Colonic mucosa (tissue), 4 donors: ENCODE results near the gene ARHGAP26. TPM values are rescaled to one million over a fixed set of nuclear protein-coding genes. Genes with fewer than 3 reads are reported as not detected.

Source experiments
- DNase-seq: peaks from one replicate; pipeline ENCODE4 v3.0.0-alpha.2; 2020
- H3K27ac ChIP-seq: fragments of 200-600 bp; one replicate; pipeline ENCODE4 v1.8.0; 2021
- H3K27me3 ChIP-seq: fragments of 200-600 bp; one replicate; pipeline ENCODE4 v1.8.0; 2021
- H3K36me3 ChIP-seq: fragments of 200-600 bp; one replicate; pipeline ENCODE4 v1.8.0; 2021
- H3K4me1 ChIP-seq: fragments of 200-600 bp; one replicate; pipeline ENCODE4 v1.8.0; 2021; ENCODE audit warnings: mild to moderate bottlenecking
- H3K4me3 ChIP-seq: fragments of 200-600 bp; one replicate; pipeline ENCODE4 v1.8.0; 2021
- H3K9ac ChIP-seq, 2 donors: one replicate each; pipeline ENCODE4 v1.7.0; 2013; ENCODE audit warnings: control low read depth in 2 of 2, low read depth in 2 of 2, low read length in 2 of 2
- H3K9me3 ChIP-seq: fragments of 200-600 bp; one replicate; pipeline ENCODE4 v1.8.0; 2021
- intact Hi-C: fragments of 100-400 bp; cut with DNase I; formaldehyde crosslinking; loops from one replicate; pipeline ENCODE4 v1.14.1; 2022
- total RNA-seq, 2 donors: library from RNA; stranded (reverse); fragmentation: NEBNext Ultra II Directional in 1 of 2; extraction: Animal tissue kit (Norgen Biotek cat#: 25700) in 1 of 2; gene quantifications; one replicate each; pipeline ENCODE4 v1.2.1, GENCODE V29; 2021
- TF ChIP-seq, protein P1 (sequence below): fragments of 200-600 bp; IDR thresholded peaks from one replicate; pipeline ENCODE4 v1.8.0; 2022; ENCODE audit warnings: antibody characterized with exemption, mild to moderate bottlenecking
- donor health status: healthy.
- donor health status: DM: no; HTN: no; CAD: no.
- donor health status: DM: no; HTN: no; CAD: no.

ARHGAP26 gene
- total RNA-seq, 2 donors from 2014 or later = 59.1 to 74.0 TPM

DNA sequence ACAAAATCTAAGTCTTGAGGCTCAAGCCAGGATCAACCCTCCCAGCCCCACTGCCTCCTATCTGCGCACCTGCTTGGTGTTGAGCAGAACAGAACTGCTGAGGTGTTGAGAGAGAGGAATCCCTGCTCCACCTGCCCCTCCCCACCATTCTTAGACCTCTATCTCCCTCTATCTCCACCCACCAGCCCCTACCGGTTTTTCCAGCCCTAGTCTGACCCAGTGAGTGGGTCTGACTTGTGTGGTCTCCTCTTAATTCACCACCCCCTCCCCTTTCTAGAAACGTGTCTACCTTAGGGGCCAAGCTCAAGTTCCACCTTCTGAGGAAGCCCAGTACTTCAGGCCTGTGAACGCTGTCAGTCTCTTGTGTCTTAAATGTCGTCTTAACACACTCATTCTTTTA, 93.7 kb downstream of the ARHGAP26 start:
- Histone ChIP-seq H3K9me3 (no peaks in the 10 kb centered on the region), H3K4me1 (peaks cover 21% of the 10 kb centered on the region), H3K27me3 (no peaks in the 10 kb centered on the region), H3K36me3 (no peaks in the 10 kb centered on the region), H3K27ac (no peak overlapping the region), H3K4me3 (no peak overlapping the region), H3K9ac (no peak overlapping the region)
- intact Hi-C loops = no loop called here
- TF ChIP-seq, protein P1, sequence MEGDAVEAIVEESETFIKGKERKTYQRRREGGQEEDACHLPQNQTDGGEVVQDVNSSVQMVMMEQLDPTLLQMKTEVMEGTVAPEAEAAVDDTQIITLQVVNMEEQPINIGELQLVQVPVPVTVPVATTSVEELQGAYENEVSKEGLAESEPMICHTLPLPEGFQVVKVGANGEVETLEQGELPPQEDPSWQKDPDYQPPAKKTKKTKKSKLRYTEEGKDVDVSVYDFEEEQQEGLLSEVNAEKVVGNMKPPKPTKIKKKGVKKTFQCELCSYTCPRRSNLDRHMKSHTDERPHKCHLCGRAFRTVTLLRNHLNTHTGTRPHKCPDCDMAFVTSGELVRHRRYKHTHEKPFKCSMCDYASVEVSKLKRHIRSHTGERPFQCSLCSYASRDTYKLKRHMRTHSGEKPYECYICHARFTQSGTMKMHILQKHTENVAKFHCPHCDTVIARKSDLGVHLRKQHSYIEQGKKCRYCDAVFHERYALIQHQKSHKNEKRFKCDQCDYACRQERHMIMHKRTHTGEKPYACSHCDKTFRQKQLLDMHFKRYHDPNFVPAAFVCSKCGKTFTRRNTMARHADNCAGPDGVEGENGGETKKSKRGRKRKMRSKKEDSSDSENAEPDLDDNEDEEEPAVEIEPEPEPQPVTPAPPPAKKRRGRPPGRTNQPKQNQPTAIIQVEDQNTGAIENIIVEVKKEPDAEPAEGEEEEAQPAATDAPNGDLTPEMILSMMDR = no peak
- DNase-seq = no peak

DNA sequence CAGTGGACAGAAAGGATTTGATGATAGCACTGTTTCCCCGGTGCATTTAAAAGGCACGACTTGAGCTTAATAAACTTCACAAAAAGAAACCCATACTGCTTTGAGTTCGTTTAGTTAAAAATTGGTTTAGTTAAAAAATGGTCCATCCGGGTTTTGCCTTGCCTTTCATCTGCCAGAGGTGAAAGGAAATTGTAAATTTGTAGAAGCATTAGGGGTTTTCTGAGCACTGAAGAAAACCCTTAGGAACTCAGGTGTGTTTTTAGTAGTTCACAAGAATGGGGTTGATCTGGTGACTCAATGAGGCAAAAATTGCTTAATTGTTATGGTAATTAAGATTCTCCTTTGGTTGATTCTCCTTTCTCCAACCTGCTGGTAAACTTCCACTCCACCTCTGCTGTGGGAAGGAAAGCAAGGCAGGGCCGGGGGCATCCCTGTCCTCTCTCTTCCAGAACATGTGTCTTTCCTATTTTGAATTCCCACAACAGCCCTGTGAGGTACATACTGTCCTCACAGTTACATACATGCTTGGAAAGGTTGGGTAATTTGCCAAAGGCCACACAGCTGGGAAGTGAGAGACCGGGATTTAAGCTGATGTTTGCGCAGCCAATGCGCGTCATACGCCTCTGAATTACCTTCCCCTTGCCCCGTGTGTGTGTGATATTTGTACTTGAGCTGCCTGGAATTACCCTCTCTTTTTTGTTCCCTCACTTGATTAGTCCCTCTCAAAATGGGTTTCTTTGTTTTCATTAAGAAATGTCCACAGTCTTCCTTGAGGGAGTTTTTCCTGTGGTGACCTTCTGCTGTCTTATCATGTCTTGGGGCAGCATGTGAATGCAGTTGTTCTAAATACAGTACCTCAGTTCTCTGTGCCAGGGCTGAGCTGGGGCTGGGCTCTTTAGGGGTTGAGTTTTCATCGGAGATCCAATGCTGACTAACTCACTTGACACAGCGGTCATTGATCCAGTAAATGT, 94.4 kb downstream of the ARHGAP26 start:
- no peaks in the 10 kb centered on the region for H3K27me3 ChIP-seq
- intact Hi-C loops = loop anchor here (5.0 kb wide), 1 partner anchor 92 kb away; the partner anchor contains the start of gene ARHGAP26
- no peaks in the 10 kb centered on the region for H3K36me3 ChIP-seq
- peaks cover 25% of the 10 kb centered on the region for H3K4me1 ChIP-seq
- H3K27ac ChIP-seq = no peak overlapping the region
- H3K9me3 ChIP-seq = no peaks in the 10 kb centered on the region
- TF ChIP-seq, protein P1 = no peak
- DNase-seq = no peak
- no peak overlapping the region for H3K9ac ChIP-seq
- H3K4me3 ChIP-seq = no peak overlapping the region

DNA sequence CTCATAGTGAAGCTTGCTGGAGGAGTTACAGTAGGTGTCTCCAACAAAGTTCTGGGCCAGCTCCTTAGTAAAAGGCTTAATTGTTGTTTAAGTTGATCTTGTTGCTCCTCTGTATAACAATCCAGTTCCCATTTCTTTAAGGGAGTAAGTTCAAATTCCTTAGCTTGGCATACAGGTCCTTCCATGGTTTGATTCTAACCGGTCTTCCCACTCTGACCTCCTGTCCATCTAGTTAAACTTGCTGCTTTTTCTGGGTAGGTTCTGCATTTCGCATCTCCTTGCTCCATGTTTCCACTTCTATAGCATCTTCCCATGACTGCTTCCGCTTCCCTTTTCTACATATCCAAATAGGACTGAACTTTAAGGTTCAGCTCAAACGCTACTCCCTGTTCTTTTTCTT, 95.5 kb downstream of the ARHGAP26 start:
- Histone ChIP-seq H3K27ac (no peak overlapping the region), H3K9ac (no peak overlapping the region), H3K36me3 (no peaks in the 10 kb centered on the region), H3K4me1 (peaks cover 36% of the 10 kb centered on the region), H3K4me3 (no peak overlapping the region), H3K9me3 (no peaks in the 10 kb centered on the region), H3K27me3 (no peaks in the 10 kb centered on the region)
- intact Hi-C loops = loop anchor here (5.0 kb wide), 1 partner anchor 93 kb away; the partner anchor contains the start of gene ARHGAP26
- no peak for DNase-seq
- TF ChIP-seq, protein P1 = no peak

DNA sequence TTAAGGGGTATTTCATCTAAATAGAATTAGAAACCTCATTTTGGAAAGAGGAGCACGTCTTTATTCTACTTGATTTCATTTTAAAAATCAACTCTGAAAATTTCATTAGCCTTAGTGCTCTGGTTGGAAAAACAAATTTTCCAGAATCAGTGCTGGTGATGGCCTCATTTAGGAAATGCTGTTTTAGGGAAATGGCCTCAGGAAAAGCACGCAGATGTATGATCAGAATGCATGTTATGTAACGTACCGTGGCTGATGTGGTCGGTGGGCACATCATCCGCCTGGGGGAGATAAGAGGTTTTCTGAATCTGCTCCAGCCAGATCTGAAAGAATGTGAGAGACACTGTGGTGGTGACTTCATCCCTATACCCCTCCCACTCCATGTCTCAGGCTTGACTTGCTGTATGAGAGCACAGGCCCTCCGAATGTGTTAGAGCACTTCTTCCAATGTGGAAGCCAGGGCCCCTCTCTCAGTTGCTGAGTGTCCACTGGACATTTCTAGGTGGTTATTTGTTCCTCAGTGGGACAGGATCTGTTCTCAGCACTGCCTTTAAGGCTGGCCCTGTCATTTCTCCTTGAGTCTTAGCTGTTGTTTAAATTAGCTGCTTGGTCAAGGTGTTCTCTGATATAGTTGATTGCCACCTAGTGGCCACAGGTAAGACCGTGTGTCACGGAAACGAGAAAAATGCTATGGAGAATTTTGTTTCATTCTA, 96.5 kb downstream of the ARHGAP26 start:
- Histone ChIP-seq H3K27ac (no peak overlapping the region), H3K36me3 (no peaks in the 10 kb centered on the region), H3K9me3 (no peaks in the 10 kb centered on the region), H3K4me1 (peaks cover 35% of the 10 kb centered on the region), H3K4me3 (no peak overlapping the region), H3K27me3 (no peaks in the 10 kb centered on the region), H3K9ac (peak overlapping the region in 1 of 2 donors; percentile 61)
- DNase-seq = peak; percentile 75
- intact Hi-C loops = loop anchor here (5.0 kb wide), 1 partner anchor 94 kb away; the partner anchor contains the start of gene ARHGAP26
- TF ChIP-seq, protein P1 = peak; percentile 37

DNA sequence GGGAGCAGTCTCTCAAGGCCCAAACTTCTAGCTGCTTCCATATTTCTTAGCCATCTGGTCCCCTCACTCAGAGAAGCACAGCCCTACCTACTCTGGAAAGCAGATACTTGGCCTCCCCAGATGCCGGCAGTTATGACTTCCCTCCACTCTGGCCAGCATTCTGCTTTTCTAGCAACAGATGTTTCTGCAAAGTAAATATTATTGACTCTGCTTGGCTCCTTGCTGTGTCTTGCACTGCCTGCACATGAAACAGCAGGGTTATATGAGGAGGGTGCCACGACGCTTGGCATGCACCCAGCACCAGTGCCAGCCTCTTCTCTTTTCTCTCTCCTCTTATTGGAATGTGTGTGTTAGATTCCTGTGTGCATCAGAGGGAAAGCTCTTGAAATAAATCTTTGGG, 99.7 kb downstream of the ARHGAP26 start:
- H3K4me3 ChIP-seq = no peak overlapping the region
- H3K4me1 ChIP-seq = peaks cover 55% of the 10 kb centered on the region
- H3K36me3 ChIP-seq = no peaks in the 10 kb centered on the region
- no peaks in the 10 kb centered on the region for H3K9me3 ChIP-seq
- peak overlapping the region; percentile 84 for H3K27ac ChIP-seq
- peak overlapping the region in 1 of 2 donors; percentile 72 for H3K9ac ChIP-seq
- TF ChIP-seq, protein P1 = no peak
- H3K27me3 ChIP-seq = no peaks in the 10 kb centered on the region
- intact Hi-C loops = loop anchor here (5.0 kb wide), 1 partner anchor 98 kb away; the partner anchor contains the start of gene ARHGAP26
- peak; percentile 58 for DNase-seq
